ENCODE measurements around the gene HMGN2. TPM values are rescaled to one million over a fixed set of nuclear protein-coding genes. Genes with fewer than 3 reads are reported as not detected.

Gene HMGN2
- total RNA-seq, 1 donor from 2014 or later = 492 TPM

- H3K4me1 Mint-ChIP-seq (ENCODE audit: low read depth) = peaks cover 6% of the 10 kb centered on the region
- no peak overlapping the region for H3K4me3 Mint-ChIP-seq
- no peaks in the 10 kb centered on the region for H3K36me3 Mint-ChIP-seq (ENCODE audit: low read depth)
- H3K27ac Mint-ChIP-seq = no peak overlapping the region
- intact Hi-C loops (cut with micrococcal nuclease) = no loop called here
- DNase-seq (ENCODE audit: low spot score) = no peak
- H3K27me3 Mint-ChIP-seq (ENCODE audit: insufficient read depth) = peaks cover 22% of the 10 kb centered on the region
- no peaks in the 10 kb centered on the region for H3K9me3 Mint-ChIP-seq
Measured at GRCh38 chr1:26521669-26522030, 49.4 kb downstream of the HMGN2 start.

GRCh38 chr1:26522073-26522472, 49.8 kb downstream of the HMGN2 start:
- Mint-ChIP-seq H3K4me3 (no peak overlapping the region), H3K9me3 (no peaks in the 10 kb centered on the region), H3K27me3 (ENCODE audit: insufficient read depth) (peaks cover 22% of the 10 kb centered on the region), H3K27ac (no peak overlapping the region), H3K36me3 (ENCODE audit: low read depth) (no peaks in the 10 kb centered on the region), H3K4me1 (ENCODE audit: low read depth) (peaks cover 6% of the 10 kb centered on the region)
- intact Hi-C loops (cut with micrococcal nuclease) = no loop called here
- no peak for DNase-seq (ENCODE audit: low spot score)

DNA sequence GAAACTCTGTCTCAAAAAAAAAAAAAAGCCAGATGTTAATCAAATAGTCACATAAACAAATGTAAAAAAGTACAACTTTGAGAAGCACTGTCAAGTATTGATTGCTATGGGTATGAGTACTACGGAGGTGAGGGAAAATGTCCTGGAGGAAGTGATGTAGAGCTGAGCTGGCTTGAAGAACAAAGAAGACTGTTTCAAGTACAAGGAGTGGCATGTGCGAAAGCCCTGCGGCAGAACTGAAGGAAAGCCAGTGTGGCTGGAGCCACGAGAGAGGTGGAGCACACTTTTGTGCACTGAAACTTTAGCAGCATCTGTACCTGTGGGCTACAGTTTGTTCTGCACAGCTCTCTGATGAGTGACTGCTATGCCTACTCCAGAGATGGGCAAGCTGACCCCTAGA, 51.9 kb downstream of the HMGN2 start:
- DNase-seq (ENCODE audit: low spot score) = no peak
- Mint-ChIP-seq H3K4me3 (no peak overlapping the region), H3K9me3 (no peaks in the 10 kb centered on the region), H3K4me1 (ENCODE audit: low read depth) (peaks cover 14% of the 10 kb centered on the region), H3K27me3 (ENCODE audit: insufficient read depth) (peaks cover 14% of the 10 kb centered on the region), H3K27ac (peak overlapping the region; percentile 52), H3K36me3 (ENCODE audit: low read depth) (no peaks in the 10 kb centered on the region)
- intact Hi-C loops (cut with micrococcal nuclease) = no loop called here

Other genes starting within 250 kb of the HMGN2 start
- 37.0 and 37.1 TPM in 2 replicates for gene CEP85, start 238.2 kb upstream of the HMGN2 start, total RNA-seq
- gene SH3BGRL3, start 192.4 kb upstream of the HMGN2 start, total RNA-seq = 551 and 575 TPM in 2 replicates
- gene UBXN11, start 165.8 kb upstream of the HMGN2 start, total RNA-seq = 14.8 and 22.1 TPM in 2 replicates
- gene CD52, start 154.5 kb upstream of the HMGN2 start, total RNA-seq = 394 and 411 TPM in 2 replicates
- gene CRYBG2, start 118.3 kb upstream of the HMGN2 start, total RNA-seq = 0.83 and 1.9 TPM in 2 replicates
- not detected in 2 replicates for gene ZNF683, start 99.7 kb upstream of the HMGN2 start, total RNA-seq
- gene LIN28A, start 61.6 kb upstream of the HMGN2 start, total RNA-seq = not detected in 2 replicates
- 58.4 and 60.9 TPM in 2 replicates for gene DHDDS, start 40.1 kb upstream of the HMGN2 start, total RNA-seq
- 324 and 331 TPM in 2 replicates for gene RPS6KA1, start 57.3 kb downstream of the HMGN2 start, total RNA-seq
- 130 and 132 TPM in 2 replicates for gene ARID1A, start 223.6 kb downstream of the HMGN2 start, total RNA-seq